ENCODE data around the gene SELENOT. TPM values are rescaled to one million over a fixed set of nuclear protein-coding genes. Genes with fewer than 3 reads are reported as not detected.

The SELENOT gene
- polyA plus RNA-seq, 1 of the 3 experiments (the other 2 are of a cell fraction) = 143 TPM

DNA sequence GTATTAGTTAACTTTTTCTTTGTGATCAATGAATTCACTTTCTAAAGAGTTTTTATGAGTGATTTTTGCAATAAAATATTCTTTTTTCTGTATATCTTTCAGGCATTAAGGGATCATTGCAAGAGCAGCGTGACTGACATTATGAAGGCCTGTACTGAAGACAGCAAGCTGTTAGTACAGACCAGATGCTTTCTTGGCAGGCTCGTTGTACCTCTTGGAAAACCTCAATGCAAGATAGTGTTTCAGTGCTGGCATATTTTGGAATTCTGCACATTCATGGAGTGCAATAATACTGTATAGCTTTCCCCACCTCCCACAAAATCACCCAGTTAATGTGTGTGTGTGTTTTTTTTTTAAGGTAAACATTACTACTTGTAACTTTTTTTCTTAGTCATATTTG, 24.4 kb downstream of the SELENOT start:
- Histone ChIP-seq H2AFZ (ENCODE audit: low read depth) (no peak overlapping the region), H3K27ac (ENCODE audit: low read depth in 2 of 2, low read length in 1 of 2) (no peak overlapping the region), H3K9ac (no peak overlapping the region), H3K27me3 (ENCODE audit: insufficient read depth) (no peaks in the 10 kb centered on the region), H3K4me2 (no peak overlapping the region), H3K4me1 (ENCODE audit: control insufficient read depth in 1 of 2, insufficient read depth in 2 of 2, low read depth in 1 of 2, low read length in 1 of 2) (peaks cover 0 to 8% of the 10 kb centered on the region in 2 experiments; a peak in 2 of 4 replicates), H4K20me1 (ENCODE audit: insufficient read depth) (no peaks in the 10 kb centered on the region), H3K4me3 (ENCODE audit: low read depth in 2 of 2, low read length in 1 of 2) (no peak overlapping the region), H3K36me3 (replicated peaks in 1 of 2; ENCODE audit: control insufficient read depth in 1 of 2, insufficient read depth in 2 of 2, low read length in 1 of 2) (peaks cover 50 to 51% of the 10 kb centered on the region in 2 experiments), H3F3A (replicated peaks; ENCODE audit: insufficient read depth) (no peaks in the 10 kb centered on the region), H3K79me2 (ENCODE audit: insufficient read depth) (peaks cover 8% of the 10 kb centered on the region), H3K9me3 (no peaks in the 10 kb centered on the region), H3K9me2 (no peaks in the 10 kb centered on the region)
- CTCF ChIA-PET = no interaction called here
- TF ChIP-seq MEF2A (IDR thresholded peaks at IDR 0.05; ENCODE audit: borderline replicate concordance, low read depth) (no peak), CHD2 (IDR thresholded peaks at IDR 0.05; ENCODE audit: low read length, partially characterized antibody) (no peak), NRF1 (IDR thresholded peaks at IDR 0.05; ENCODE audit: low read depth, low read length) (no peak)
- TF ChIP-seq, protein P1, sequence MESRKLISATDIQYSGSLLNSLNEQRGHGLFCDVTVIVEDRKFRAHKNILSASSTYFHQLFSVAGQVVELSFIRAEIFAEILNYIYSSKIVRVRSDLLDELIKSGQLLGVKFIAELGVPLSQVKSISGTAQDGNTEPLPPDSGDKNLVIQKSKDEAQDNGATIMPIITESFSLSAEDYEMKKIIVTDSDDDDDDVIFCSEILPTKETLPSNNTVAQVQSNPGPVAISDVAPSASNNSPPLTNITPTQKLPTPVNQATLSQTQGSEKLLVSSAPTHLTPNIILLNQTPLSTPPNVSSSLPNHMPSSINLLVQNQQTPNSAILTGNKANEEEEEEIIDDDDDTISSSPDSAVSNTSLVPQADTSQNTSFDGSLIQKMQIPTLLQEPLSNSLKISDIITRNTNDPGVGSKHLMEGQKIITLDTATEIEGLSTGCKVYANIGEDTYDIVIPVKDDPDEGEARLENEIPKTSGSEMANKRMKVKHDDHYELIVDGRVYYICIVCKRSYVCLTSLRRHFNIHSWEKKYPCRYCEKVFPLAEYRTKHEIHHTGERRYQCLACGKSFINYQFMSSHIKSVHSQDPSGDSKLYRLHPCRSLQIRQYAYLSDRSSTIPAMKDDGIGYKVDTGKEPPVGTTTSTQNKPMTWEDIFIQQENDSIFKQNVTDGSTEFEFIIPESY (IDR thresholded peaks at IDR 0.05; ENCODE audit: borderline replicate concordance, low read depth) = no peak
- TF ChIP-seq, protein P2, sequence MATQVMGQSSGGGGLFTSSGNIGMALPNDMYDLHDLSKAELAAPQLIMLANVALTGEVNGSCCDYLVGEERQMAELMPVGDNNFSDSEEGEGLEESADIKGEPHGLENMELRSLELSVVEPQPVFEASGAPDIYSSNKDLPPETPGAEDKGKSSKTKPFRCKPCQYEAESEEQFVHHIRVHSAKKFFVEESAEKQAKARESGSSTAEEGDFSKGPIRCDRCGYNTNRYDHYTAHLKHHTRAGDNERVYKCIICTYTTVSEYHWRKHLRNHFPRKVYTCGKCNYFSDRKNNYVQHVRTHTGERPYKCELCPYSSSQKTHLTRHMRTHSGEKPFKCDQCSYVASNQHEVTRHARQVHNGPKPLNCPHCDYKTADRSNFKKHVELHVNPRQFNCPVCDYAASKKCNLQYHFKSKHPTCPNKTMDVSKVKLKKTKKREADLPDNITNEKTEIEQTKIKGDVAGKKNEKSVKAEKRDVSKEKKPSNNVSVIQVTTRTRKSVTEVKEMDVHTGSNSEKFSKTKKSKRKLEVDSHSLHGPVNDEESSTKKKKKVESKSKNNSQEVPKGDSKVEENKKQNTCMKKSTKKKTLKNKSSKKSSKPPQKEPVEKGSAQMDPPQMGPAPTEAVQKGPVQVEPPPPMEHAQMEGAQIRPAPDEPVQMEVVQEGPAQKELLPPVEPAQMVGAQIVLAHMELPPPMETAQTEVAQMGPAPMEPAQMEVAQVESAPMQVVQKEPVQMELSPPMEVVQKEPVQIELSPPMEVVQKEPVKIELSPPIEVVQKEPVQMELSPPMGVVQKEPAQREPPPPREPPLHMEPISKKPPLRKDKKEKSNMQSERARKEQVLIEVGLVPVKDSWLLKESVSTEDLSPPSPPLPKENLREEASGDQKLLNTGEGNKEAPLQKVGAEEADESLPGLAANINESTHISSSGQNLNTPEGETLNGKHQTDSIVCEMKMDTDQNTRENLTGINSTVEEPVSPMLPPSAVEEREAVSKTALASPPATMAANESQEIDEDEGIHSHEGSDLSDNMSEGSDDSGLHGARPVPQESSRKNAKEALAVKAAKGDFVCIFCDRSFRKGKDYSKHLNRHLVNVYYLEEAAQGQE (IDR thresholded peaks at IDR 0.05; ENCODE audit: low read depth, low read length) = no peak
- TF ChIP-seq, protein P3, sequence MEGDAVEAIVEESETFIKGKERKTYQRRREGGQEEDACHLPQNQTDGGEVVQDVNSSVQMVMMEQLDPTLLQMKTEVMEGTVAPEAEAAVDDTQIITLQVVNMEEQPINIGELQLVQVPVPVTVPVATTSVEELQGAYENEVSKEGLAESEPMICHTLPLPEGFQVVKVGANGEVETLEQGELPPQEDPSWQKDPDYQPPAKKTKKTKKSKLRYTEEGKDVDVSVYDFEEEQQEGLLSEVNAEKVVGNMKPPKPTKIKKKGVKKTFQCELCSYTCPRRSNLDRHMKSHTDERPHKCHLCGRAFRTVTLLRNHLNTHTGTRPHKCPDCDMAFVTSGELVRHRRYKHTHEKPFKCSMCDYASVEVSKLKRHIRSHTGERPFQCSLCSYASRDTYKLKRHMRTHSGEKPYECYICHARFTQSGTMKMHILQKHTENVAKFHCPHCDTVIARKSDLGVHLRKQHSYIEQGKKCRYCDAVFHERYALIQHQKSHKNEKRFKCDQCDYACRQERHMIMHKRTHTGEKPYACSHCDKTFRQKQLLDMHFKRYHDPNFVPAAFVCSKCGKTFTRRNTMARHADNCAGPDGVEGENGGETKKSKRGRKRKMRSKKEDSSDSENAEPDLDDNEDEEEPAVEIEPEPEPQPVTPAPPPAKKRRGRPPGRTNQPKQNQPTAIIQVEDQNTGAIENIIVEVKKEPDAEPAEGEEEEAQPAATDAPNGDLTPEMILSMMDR (IDR thresholded peaks at IDR 0.05) = no peak
- POLR2A ChIA-PET = no interaction called here
- no peak for DNase-seq
- WGBS (ENCODE audit: low lambda C conversion rate) = 97% methylated on average over 2 of the region's 2 CpGs

DNA sequence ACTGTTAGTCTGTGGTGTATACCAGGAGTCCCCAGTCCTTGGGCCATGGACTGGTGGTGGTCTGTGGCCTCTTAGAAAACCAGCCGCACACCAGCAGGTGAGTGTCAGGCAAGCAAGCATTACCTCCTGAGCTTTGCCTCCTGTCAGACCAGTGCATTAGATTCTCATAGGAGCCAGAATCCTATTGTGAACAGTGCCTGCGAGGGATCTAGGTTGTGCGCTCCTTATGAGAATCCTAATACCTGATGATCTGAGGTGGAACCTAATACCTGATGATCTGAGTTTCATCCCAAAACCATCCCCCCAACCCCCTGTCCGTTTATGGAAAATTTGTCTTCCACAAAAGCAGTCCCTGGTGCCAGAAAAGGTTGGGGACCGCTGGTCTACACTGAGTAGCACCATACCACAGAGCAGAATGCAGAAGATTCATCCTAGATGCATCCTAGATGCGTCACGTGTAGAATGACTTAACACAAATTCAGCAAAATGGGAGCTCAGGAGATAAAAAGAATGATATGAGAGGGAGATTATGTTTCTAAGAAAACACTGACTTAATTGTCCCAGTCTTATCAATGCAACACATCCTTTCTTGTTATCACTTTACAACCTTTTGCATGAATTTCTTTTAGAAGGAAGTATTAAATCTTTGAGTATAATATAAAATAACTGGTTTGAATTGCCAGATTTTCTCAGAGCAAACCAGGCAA, 28.5 kb downstream of the SELENOT start:
- Histone ChIP-seq H3K9me2 (no peaks in the 10 kb centered on the region), H3K27me3 (ENCODE audit: insufficient read depth) (no peaks in the 10 kb centered on the region), H3K27ac (ENCODE audit: low read depth in 2 of 2, low read length in 1 of 2) (no peak overlapping the region), H3K36me3 (replicated peaks in 1 of 2; ENCODE audit: control insufficient read depth in 1 of 2, insufficient read depth in 2 of 2, low read length in 1 of 2) (peaks cover 28 to 29% of the 10 kb centered on the region in 2 experiments), H3K4me1 (ENCODE audit: control insufficient read depth in 1 of 2, insufficient read depth in 2 of 2, low read depth in 1 of 2, low read length in 1 of 2) (no peaks in the 10 kb centered on the region), H3K4me2 (no peak overlapping the region), H3K9me3 (no peaks in the 10 kb centered on the region), H4K20me1 (ENCODE audit: insufficient read depth) (no peaks in the 10 kb centered on the region), H2AFZ (ENCODE audit: low read depth) (no peak overlapping the region), H3K4me3 (ENCODE audit: low read depth in 2 of 2, low read length in 1 of 2) (no peak overlapping the region), H3K9ac (no peak overlapping the region), H3F3A (replicated peaks; ENCODE audit: insufficient read depth) (no peaks in the 10 kb centered on the region), H3K79me2 (ENCODE audit: insufficient read depth) (no peaks in the 10 kb centered on the region)
- ChIA-PET CTCF (interaction anchor here (1.0 kb wide), 1 partner anchor 18 kb away, joined by 3 read pairs; no protein-coding TSS in a partner anchor), POLR2A (no interaction called here)
- 98% methylated on average over 6 of the region's 7 CpGs for WGBS (ENCODE audit: low lambda C conversion rate)
- DNase-seq = no peak
- TF ChIP-seq, protein P4, sequence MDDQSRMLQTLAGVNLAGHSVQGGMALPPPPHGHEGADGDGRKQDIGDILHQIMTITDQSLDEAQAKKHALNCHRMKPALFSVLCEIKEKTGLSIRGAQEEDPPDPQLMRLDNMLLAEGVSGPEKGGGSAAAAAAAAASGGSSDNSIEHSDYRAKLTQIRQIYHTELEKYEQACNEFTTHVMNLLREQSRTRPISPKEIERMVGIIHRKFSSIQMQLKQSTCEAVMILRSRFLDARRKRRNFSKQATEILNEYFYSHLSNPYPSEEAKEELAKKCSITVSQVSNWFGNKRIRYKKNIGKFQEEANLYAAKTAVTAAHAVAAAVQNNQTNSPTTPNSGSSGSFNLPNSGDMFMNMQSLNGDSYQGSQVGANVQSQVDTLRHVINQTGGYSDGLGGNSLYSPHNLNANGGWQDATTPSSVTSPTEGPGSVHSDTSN (IDR thresholded peaks at IDR 0.05) = no peak
- TF ChIP-seq, protein P5, sequence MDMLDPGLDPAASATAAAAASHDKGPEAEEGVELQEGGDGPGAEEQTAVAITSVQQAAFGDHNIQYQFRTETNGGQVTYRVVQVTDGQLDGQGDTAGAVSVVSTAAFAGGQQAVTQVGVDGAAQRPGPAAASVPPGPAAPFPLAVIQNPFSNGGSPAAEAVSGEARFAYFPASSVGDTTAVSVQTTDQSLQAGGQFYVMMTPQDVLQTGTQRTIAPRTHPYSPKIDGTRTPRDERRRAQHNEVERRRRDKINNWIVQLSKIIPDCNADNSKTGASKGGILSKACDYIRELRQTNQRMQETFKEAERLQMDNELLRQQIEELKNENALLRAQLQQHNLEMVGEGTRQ (IDR thresholded peaks at IDR 0.05; ENCODE audit: borderline replicate concordance, low read depth, low read length) = no peak

Data from SK-N-SH (cell line).